T-helper 17 cell (primary cell): Measurements from ENCODE around the gene ADTRP. TPM values are rescaled to one million over a fixed set of nuclear protein-coding genes. Genes with fewer than 3 reads are reported as not detected.

Experiments
- ATAC-seq: fragments of 150-1000 bp; cut with Tn5 transposase; 2 replicates; pipeline ENCODE4 v1.10.0; 2021; ENCODE audit warnings: mild to moderate bottlenecking, moderate library complexity
- DNase-seq, 3 donors: peaks; one replicate each; pipeline versions ENCODE4 v3.0.0 to v3.0.0-alpha.2; 2020 to 2021
- H3K9me3 ChIP-seq: one replicate; pipeline ENCODE4 v1.7.0; 2013; ENCODE audit warnings: low read length, mild to moderate bottlenecking; ENCODE audit not compliant: control insufficient read depth, poor library complexity, severe bottlenecking
- H3K27ac Mint-ChIP-seq: one replicate; pipeline ENCODE4 v1.8.0; 2022; ENCODE audit warnings: mild to moderate bottlenecking, moderate library complexity, mixed read lengths
- H3K27me3 Mint-ChIP-seq: one replicate; pipeline ENCODE4 v1.8.0; 2022; ENCODE audit warnings: mixed read lengths
- H3K36me3 Mint-ChIP-seq: one replicate; pipeline ENCODE4 v1.8.0; 2022; ENCODE audit warnings: low read depth, mixed read lengths
- H3K4me1 Mint-ChIP-seq: one replicate; pipeline ENCODE4 v1.8.0; 2022; ENCODE audit warnings: mild to moderate bottlenecking, mixed read lengths
- H3K4me3 Mint-ChIP-seq: one replicate; pipeline ENCODE4 v1.8.0; 2022; ENCODE audit warnings: mild to moderate bottlenecking, moderate library complexity, mixed read lengths
- total RNA-seq, 4 donors: library from RNA in 2 of 4; stranded (reverse) in 2 of 4; gene quantifications; one replicate each; pipeline ENCODE4 v1.2.3 and lab custom pipeline; 2022 to 2026

The ADTRP gene
- total RNA-seq, result 10 to 100 TPM; 24.6 to 43.4 TPM
- total RNA-seq (lab: John Stamatoyannopoulos, UW), result 14.2 to 38.7 reads per million in 2 donors

- Mint-ChIP-seq H3K4me3 (no peak within 1 kb of the TSS), H3K27ac (no peak within 1 kb of the TSS), H3K4me1 (peaks cover 3% of the 10 kb centered on the region), H3K36me3 (peaks cover 7% of the 10 kb centered on the region), H3K27me3 (peaks cover 2% of the 10 kb centered on the region)
- no peaks in the 10 kb centered on the region for H3K9me3 ChIP-seq
- DNase-seq, result no peak
- ATAC-seq, result no peak
Measured at GRCh38 chr6:11778648-11779328, at the start of gene ADTRP. Gene ADTRP, minus strand, starts transcription at chr6:11778803. Its CDS starts 44 bp downstream, at chr6:11778759.

GRCh38 chr6:11826779-11827178 is 48.2 kb upstream of the ADTRP start:
- no peaks in the 10 kb centered on the region for H3K9me3 ChIP-seq
- ATAC-seq (no peak), DNase-seq (no peak)
- Mint-ChIP-seq H3K36me3 (no peaks in the 10 kb centered on the region), H3K27ac (no peak overlapping the region), H3K4me1 (peaks cover 15% of the 10 kb centered on the region), H3K27me3 (peaks cover 33% of the 10 kb centered on the region), H3K4me3 (no peak overlapping the region)

GRCh38 chr6:11824986-11825385 is 46.4 kb upstream of the ADTRP start:
- no peaks in the 10 kb centered on the region for H3K9me3 ChIP-seq
- Mint-ChIP-seq H3K4me3 (no peak overlapping the region), H3K27ac (no peak overlapping the region), H3K27me3 (peaks cover 21% of the 10 kb centered on the region), H3K4me1 (peaks cover 15% of the 10 kb centered on the region), H3K36me3 (no peaks in the 10 kb centered on the region)
- DNase-seq, result no peak
- peak; percentile 94 for ATAC-seq

- Mint-ChIP-seq H3K27me3 (peaks cover 7% of the 10 kb centered on the region), H3K36me3 (no peaks in the 10 kb centered on the region), H3K4me3 (no peak overlapping the region), H3K4me1 (peaks cover 12% of the 10 kb centered on the region), H3K27ac (no peak overlapping the region)
- DNase-seq (no peak), ATAC-seq (no peak)
- H3K9me3 ChIP-seq, result no peaks in the 10 kb centered on the region
Measured at GRCh38 chr6:11822346-11822745, 43.7 kb upstream of the ADTRP start.

- no peak for DNase-seq
- Mint-ChIP-seq H3K36me3 (no peaks in the 10 kb centered on the region), H3K4me1 (peaks cover 12% of the 10 kb centered on the region), H3K27ac (no peak overlapping the region), H3K4me3 (no peak overlapping the region), H3K27me3 (peaks cover 5% of the 10 kb centered on the region)
- H3K9me3 ChIP-seq, result no peaks in the 10 kb centered on the region
- ATAC-seq, result no peak
Measured at GRCh38 chr6:11821781-11822180, 43.2 kb upstream of the ADTRP start.

GRCh38 chr6:11820821-11821220 is 42.2 kb upstream of the ADTRP start:
- Mint-ChIP-seq H3K4me1 (peaks cover 12% of the 10 kb centered on the region), H3K36me3 (no peaks in the 10 kb centered on the region), H3K27me3 (peaks cover 5% of the 10 kb centered on the region), H3K4me3 (no peak overlapping the region), H3K27ac (no peak overlapping the region)
- H3K9me3 ChIP-seq, result no peaks in the 10 kb centered on the region
- ATAC-seq (no peak), DNase-seq (no peak)

- DNase-seq (no peak), ATAC-seq (no peak)
- no peak overlapping the region for H3K4me3 Mint-ChIP-seq
- H3K27ac Mint-ChIP-seq, result no peak overlapping the region
- no peaks in the 10 kb centered on the region for H3K9me3 ChIP-seq
- peaks cover 5% of the 10 kb centered on the region for H3K27me3 Mint-ChIP-seq
- no peaks in the 10 kb centered on the region for H3K36me3 Mint-ChIP-seq
- H3K4me1 Mint-ChIP-seq, result peaks cover 4% of the 10 kb centered on the region
Measured at GRCh38 chr6:11819486-11819885, 40.9 kb upstream of the ADTRP start.

GRCh38 chr6:11815231-11815630 is 36.6 kb upstream of the ADTRP start:
- DNase-seq (no peak), ATAC-seq (no peak)
- Mint-ChIP-seq H3K4me3 (no peak overlapping the region), H3K27ac (no peak overlapping the region), H3K4me1 (peaks cover 2% of the 10 kb centered on the region), H3K36me3 (no peaks in the 10 kb centered on the region), H3K27me3 (no peaks in the 10 kb centered on the region)
- H3K9me3 ChIP-seq, result no peaks in the 10 kb centered on the region

- ATAC-seq (no peak), DNase-seq (no peak)
- no peaks in the 10 kb centered on the region for H3K27me3 Mint-ChIP-seq
- H3K4me3 Mint-ChIP-seq, result no peak overlapping the region
- no peaks in the 10 kb centered on the region for H3K36me3 Mint-ChIP-seq
- no peaks in the 10 kb centered on the region for H3K9me3 ChIP-seq
- peaks cover 2% of the 10 kb centered on the region for H3K4me1 Mint-ChIP-seq
- no peak overlapping the region for H3K27ac Mint-ChIP-seq
Measured at GRCh38 chr6:11814819-11815218, 36.2 kb upstream of the ADTRP start.

- Mint-ChIP-seq H3K4me1 (peaks cover 2% of the 10 kb centered on the region), H3K27me3 (no peaks in the 10 kb centered on the region), H3K36me3 (no peaks in the 10 kb centered on the region), H3K27ac (no peak overlapping the region), H3K4me3 (no peak overlapping the region)
- ATAC-seq (no peak), DNase-seq (no peak)
- H3K9me3 ChIP-seq, result no peaks in the 10 kb centered on the region
Measured at GRCh38 chr6:11814106-11814505, 35.5 kb upstream of the ADTRP start.

- no peak for DNase-seq
- no peak for ATAC-seq
- no peaks in the 10 kb centered on the region for H3K36me3 Mint-ChIP-seq
- H3K4me1 Mint-ChIP-seq, result peaks cover 2% of the 10 kb centered on the region
- no peaks in the 10 kb centered on the region for H3K9me3 ChIP-seq
- no peak overlapping the region for H3K27ac Mint-ChIP-seq
- no peaks in the 10 kb centered on the region for H3K27me3 Mint-ChIP-seq
- H3K4me3 Mint-ChIP-seq, result no peak overlapping the region
Measured at GRCh38 chr6:11813606-11814005, 35.0 kb upstream of the ADTRP start.

- Mint-ChIP-seq H3K4me1 (peaks cover 2% of the 10 kb centered on the region), H3K36me3 (no peaks in the 10 kb centered on the region), H3K27me3 (no peaks in the 10 kb centered on the region), H3K27ac (no peak overlapping the region), H3K4me3 (no peak overlapping the region)
- ATAC-seq (no peak), DNase-seq (no peak)
- H3K9me3 ChIP-seq, result no peaks in the 10 kb centered on the region
Measured at GRCh38 chr6:11812951-11813350, 34.3 kb upstream of the ADTRP start.

- ATAC-seq, result no peak
- DNase-seq, result no peak
- Mint-ChIP-seq H3K4me1 (peaks cover 2% of the 10 kb centered on the region), H3K27ac (no peak overlapping the region), H3K4me3 (no peak overlapping the region), H3K36me3 (no peaks in the 10 kb centered on the region), H3K27me3 (no peaks in the 10 kb centered on the region)
- H3K9me3 ChIP-seq, result no peaks in the 10 kb centered on the region
Measured at GRCh38 chr6:11812439-11812838, 33.8 kb upstream of the ADTRP start.

GRCh38 chr6:11811644-11812264 is 33.2 kb upstream of the ADTRP start:
- H3K4me1 Mint-ChIP-seq, result peaks cover 3% of the 10 kb centered on the region
- ATAC-seq (no peak), DNase-seq (no peak)
- peaks cover 4% of the 10 kb centered on the region for H3K27me3 Mint-ChIP-seq
- H3K4me3 Mint-ChIP-seq, result no peak overlapping the region
- H3K36me3 Mint-ChIP-seq, result no peaks in the 10 kb centered on the region
- no peak overlapping the region for H3K27ac Mint-ChIP-seq
- H3K9me3 ChIP-seq, result no peaks in the 10 kb centered on the region
